ENCODE measurements around the gene TMEM9B.
"Not testable (repeated sequence)": the region's sequence is repeated elsewhere in the genome, so short reads cannot be mapped to it uniquely, and the experiment has no call there.

The TMEM9B gene

DNA sequence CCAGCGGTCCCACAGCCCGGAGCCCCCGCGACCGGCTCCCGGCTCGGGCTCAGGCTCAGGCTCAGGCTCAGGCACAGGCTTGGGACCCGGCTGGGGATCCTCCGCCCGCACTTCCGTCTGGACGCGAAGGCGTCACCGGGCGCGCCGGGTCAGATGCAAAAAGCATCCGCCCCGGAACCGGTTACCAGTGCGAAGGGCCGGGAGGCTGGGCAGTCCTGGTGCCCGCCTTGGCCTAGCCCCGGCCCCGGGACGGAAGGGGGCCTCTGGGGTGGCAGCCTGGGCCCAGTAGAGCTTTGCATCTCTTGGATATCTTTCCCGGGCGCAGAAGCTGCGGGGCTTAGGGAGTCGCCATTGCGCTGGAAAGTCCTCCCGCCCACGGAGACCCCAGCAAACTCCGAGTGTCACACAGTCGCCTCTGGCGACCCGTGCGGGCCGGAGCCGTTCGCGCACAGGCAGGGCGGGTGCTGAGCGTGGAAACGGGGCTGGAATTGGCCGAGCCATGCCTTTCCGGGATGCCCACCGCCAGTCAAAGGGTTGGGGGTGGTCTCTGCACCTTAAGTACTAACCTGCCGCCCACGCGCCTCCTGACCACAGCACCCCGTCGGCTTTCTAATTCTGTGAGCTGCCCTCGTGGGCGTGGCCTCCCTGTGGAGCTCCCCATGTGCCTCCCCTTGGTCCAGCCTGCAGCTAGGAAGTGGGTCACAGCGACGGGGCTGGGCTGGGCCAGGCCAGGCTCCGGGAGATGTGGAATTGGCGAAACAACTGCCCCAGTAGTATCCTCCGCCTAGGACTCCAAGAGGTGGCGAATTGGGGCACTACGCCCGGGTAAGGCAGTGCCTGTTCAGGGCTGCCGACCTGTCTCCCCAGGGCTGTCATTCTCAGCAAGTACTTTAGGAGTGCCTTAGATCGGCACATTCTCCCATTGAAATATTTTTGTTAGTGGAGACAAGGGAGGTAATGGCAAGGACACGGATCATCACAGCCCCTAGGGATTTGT, at the start of gene TMEM9B:
Gene TMEM9B, minus strand, starts transcription at position 119 of the 997 bp plus-strand sequence. CDS start 129 bp downstream, outside the sequence.
- peak; percentile 81 for DNase-seq (ENCODE audit: low read depth)
- no peak for TF ChIP-seq CTCF (conservative IDR thresholded peaks at IDR 0.05; ENCODE audit: low read length)
- H3K4me3 ChIP-seq (ENCODE audit: low read length) = peak within 1 kb of the TSS; percentile 87

DNA sequence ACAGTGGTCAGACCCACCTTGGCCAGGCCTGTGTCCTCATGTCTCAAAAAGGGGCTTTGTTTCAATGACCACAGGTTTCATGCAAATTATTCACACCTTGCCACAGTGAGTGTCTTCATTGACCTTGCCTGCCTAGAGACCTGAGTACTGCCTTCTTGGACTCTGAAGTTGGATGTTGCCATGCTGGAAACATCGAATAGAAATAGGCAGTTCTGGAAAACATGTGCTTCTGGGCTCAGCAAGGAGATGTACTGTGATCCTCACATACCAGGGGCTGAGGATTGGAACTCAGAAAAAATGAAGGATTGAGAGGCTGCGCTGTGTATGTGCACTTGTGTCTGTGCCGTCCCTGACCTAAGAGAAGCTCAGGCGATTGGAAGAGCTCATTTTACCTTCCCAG, 49.1 kb upstream of the TMEM9B start:
- no peak for DNase-seq (ENCODE audit: low read depth)
- no peak for TF ChIP-seq CTCF (conservative IDR thresholded peaks at IDR 0.05; ENCODE audit: low read length)

GRCh38 chr11:9009538-9009937, 45.3 kb upstream of the TMEM9B start:
- not testable (repeated sequence) for DNase-seq (ENCODE audit: low read depth); H3K4me3 ChIP-seq (ENCODE audit: low read length)

More for the DNA sequence above, 49.1 kb upstream of the TMEM9B start:
- no peak overlapping the region for H3K4me3 ChIP-seq (ENCODE audit: low read length)

- DNase-seq (ENCODE audit: low read depth) = no peak
- TF ChIP-seq CTCF (conservative IDR thresholded peaks at IDR 0.05; ENCODE audit: low read length) = no peak
- no peak overlapping the region for H3K4me3 ChIP-seq (ENCODE audit: low read length)
Observed at GRCh38 chr11:9008661-9009060, 44.4 kb upstream of the TMEM9B start.

DNA sequence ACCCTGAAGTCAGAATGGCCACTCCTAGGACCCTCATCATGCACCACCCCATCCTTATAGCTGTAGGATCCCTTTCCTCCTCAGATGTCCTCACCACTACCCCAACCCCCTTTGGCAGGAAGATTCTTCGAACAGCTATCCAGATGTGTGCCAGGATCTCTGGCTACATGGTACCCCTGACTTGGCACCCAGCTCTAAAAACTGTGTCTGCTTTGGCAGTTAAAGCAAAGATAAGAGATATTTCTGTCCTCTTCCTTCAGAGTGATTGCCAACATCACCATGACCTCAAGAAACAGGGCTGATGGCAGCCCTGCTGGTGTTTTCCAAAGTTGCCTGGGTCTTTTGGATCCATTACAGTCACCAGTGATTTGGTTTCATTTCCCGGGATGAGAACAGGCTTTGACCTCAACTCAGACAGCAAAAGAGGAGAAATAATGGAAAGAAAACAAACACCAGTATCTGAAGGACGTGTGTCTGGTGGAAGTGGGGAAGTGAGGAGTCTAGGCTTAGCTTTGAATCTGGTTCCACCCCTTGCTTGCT, 43.8 kb upstream of the TMEM9B start:
- no peak for TF ChIP-seq CTCF (conservative IDR thresholded peaks at IDR 0.05; ENCODE audit: low read length)
- no peak for DNase-seq (ENCODE audit: low read depth)
- H3K4me3 ChIP-seq (ENCODE audit: low read length) = no peak overlapping the region

DNA sequence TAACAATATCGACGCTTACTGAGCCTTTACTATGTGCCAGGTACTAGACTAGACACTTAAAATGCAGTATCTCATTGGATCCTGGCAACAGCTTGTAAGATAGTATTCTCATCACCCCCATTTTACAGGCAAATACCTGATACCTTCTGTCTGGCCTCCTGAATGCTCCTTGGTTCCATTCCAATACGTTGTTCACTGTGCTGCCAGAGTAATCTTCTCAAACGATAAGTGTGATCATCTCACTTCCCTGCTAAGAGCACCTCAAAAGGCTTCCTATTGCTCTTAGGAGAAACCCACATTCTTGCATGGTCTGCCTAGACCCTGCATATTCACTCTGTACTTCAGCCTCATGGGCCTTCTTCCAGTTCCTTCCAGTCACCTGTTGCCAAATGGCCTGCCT, 40.8 kb upstream of the TMEM9B start:
- DNase-seq (ENCODE audit: low read depth) = no peak
- no peak for TF ChIP-seq CTCF (conservative IDR thresholded peaks at IDR 0.05; ENCODE audit: low read length)
- no peak overlapping the region for H3K4me3 ChIP-seq (ENCODE audit: low read length)

DNA sequence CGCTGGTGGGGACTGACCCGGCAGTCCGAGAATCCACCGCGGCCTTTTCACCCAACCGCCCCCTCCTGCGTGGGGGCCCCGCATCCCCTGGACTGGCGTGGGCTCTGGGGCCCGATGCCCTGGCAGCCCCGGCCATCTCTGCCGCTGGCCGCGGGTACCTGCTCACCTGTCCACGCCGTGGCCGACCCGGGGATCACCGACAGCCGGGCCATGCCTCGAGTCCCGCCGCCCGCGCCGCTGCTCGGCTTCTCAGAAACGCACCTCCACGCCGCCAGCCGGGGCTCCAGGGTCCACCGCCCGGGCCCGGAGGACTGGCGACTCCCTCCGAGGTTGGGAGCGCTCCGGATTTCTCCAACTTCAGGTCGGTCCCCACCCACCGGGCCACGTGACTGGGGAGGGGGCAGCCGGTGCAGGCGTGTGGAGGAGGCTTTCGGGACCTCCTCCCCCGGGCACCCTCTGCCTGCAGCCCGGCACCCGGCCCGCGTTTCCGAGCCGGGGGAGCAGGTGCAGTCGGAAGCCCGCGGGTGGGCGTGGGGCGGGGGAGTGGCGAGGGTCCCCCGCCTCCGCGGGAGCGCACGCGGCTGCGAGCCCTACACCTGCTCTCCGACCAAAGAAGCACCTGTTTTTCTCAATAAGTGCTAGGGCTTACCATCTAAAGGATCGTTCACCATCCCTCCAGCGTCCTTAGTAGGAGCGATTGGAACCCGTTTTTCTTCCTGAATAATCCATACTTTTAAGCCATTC, 40.1 kb upstream of the TMEM9B start:
- no peak for DNase-seq (ENCODE audit: low read depth)
- TF ChIP-seq CTCF (conservative IDR thresholded peaks at IDR 0.05; ENCODE audit: low read length) = no peak
- peak overlapping the region; percentile 45 for H3K4me3 ChIP-seq (ENCODE audit: low read length)
